Stimulated activated CD4-positive, alpha-beta T cell treated with anti-CD3 and anti-CD28 coated beads, Interleukin-4, amount 100 ng/mL, for 48 hours (primary cell): ENCODE results near the gene AKR1C8.

Experiments
- DNase-seq, 2 donors: peaks; one replicate each; pipeline ENCODE4 v3.0.0-alpha.2; 2020; ENCODE audit warnings: low read depth in 2 of 2

AKR1C8 gene

GRCh38 chr10:5108658-5109416 lies 76.1 kb downstream of the AKR1C8 start:
- DNase-seq = no peak

- no peak for DNase-seq
These were observed 77.0 kb downstream of the AKR1C8 start for GRCh38 chr10:5107860-5108526.

- no peak for DNase-seq
These were observed 78.4 kb downstream of the AKR1C8 start for GRCh38 chr10:5106553-5106952.

- DNase-seq = no peak
These were observed 79.3 kb downstream of the AKR1C8 start for GRCh38 chr10:5105626-5106025.
